ENCODE results near the gene GAB2.

GRCh38 chr11:78270971-78271370, 146.6 kb downstream of the GAB2 start:
- TF ChIP-seq CTCF (IDR thresholded peaks at IDR 0.05) (no peak), POLR2A (IDR thresholded peaks at IDR 0.05) (no peak)

All from thyroid gland (tissue), 4 donors.